ENCODE measurements around the gene ROR1. TPM values are rescaled to one million over a fixed set of nuclear protein-coding genes. Genes with fewer than 3 reads are reported as not detected.

ROR1 gene
- total RNA-seq, 1 donor from 2014 or later: 17.2 TPM

DNA sequence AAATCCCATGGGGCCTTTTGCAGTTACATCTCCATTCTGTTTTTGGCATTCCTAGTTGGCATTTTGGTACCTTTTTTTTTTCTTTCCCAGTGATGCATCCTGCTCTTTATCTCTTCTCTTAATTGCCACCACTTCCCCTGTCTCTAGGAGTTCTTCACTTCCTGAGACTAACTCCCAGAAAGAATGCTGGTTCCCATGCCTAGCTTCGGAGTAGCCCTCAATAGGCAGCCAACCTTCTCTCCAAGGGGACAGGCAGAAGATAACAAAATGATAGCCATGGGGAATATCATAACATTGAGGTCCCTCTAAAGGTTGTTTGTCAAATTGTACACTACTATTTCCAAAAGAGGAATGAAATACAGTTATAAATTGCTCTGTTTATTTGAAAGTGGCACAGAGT, 279.0 kb downstream of the ROR1 start:
- DNase-seq (ENCODE audit: low read depth): no peak

GRCh38 chr1:64055310-64055709, 281.5 kb downstream of the ROR1 start:
- no peak for DNase-seq (ENCODE audit: low read depth)

- peak; percentile 74 for DNase-seq (ENCODE audit: low read depth)
These were observed 285.7 kb downstream of the ROR1 start for GRCh38 chr1:64059556-64059955.

DNA sequence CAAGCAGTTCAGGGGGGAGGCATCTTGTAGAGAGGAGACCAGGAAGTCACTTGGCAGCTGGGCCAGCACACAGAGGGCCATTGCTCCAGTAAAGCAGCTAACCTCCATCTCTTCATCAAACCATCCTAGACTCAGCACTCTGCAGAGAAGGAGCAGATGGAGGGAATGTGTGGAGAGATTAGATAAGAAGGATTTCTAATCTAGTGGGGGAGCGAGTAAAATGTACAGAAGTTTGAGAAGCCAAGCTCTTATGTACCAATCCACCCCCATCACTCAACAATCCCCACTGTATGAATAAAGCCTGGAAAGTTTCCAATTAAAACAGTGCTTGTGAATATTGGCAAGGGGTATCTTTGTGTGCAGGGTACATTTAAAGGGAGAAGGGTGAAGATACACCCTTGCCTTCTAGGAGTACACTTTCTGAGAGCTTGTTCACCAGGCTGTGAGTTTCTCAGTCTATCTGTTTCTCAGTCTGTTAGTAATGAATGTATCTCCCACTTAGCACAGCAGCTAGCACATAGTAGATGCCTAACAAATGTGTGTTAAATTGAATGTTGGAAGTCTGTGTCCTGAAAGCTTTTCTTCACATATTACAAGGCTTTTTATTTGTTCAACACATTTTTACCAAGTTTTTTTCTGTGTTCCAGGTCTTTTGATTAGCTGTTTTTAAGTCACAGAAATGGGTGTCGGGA, 286.9 kb downstream of the ROR1 start:
- no peak for DNase-seq (ENCODE audit: low read depth)

DNA sequence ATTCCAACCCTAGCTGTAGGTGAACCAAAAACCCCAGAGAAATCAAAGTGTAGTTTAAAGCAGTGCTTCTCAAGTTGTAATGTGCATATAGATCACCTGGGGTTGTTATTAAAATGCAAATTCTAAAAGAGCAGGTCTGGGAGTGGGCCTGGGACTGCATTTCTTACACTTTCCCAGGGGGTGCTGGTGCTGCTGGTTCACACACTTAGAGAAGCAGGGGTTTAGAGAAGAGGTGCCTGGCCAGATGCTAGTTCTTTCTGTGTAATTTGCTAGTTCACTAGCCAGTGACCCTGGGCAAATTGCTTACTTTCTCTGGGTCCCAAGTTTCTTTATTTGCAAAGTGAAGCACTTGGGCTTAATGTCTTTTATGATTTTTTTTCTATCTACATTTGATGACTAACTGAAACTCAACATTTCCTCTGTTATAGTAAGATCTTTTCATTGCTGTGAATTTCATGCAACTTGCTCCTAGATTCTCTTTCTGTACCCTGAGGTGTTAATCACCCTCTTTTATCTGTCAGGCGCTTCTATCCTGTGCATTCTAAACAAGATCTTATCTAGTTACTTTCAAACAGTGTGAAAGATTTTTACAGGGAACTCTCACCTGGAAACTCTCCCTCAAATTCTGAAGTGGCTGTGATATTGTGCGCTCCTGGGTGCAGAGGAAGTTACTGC, 287.8 kb downstream of the ROR1 start:
- DNase-seq (ENCODE audit: low read depth): no peak

DNA sequence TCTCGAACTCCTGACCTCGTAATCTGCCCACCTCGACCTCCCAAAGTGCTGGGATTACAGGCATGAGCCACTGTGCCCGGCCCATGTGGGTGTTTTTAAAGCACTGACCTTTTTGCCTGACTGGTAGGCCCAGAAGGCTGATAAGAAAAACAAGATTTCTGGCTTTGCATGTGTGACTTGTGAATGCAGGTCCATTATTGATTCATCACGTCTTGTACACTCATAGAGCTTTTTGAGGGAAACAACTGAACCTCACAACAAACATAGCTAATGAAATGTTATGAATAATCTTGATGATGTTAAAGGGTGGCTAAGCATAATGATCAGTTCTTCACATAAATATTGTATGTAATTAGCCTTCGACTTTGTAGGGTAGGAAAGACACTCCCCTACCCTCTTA, 288.7 kb downstream of the ROR1 start:
- no peak for DNase-seq (ENCODE audit: low read depth)

DNA sequence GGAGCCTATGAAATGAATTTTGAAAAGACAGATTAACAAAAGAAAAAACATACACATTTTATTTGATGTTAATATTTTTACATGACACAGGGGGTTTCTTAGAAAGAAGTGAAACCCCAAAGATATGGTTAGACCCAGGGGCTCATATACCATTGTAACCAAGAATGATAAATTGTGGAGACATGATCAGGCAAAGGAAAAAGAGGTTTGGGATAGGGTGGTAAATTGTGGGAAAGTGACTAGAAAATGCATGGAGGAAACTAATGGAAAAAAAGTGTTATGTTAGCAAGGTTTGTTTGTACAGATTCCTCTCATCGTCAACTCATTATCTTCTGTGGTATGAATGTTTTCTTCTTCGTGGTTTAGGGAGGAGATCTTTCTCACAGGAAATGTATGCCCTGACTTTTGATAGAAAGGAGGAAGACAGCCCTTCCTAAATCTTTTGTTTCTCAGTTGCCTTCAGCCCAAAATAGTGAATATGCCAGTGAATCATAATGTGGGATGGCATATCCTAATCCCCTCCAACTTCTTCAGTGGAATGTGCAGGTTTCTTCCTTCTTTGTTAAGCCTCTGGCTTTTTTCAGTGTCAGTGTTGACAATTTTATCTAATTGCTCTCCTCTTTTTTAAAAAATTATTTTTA, 289.2 kb downstream of the ROR1 start:
- peak; percentile 40 for DNase-seq (ENCODE audit: low read depth)

GRCh38 chr1:64065571-64065970, 291.8 kb downstream of the ROR1 start:
- no peak for DNase-seq (ENCODE audit: low read depth)

- peak; percentile 32 for DNase-seq (ENCODE audit: low read depth)
These were observed 298.4 kb downstream of the ROR1 start for GRCh38 chr1:64072089-64072793.

DNA sequence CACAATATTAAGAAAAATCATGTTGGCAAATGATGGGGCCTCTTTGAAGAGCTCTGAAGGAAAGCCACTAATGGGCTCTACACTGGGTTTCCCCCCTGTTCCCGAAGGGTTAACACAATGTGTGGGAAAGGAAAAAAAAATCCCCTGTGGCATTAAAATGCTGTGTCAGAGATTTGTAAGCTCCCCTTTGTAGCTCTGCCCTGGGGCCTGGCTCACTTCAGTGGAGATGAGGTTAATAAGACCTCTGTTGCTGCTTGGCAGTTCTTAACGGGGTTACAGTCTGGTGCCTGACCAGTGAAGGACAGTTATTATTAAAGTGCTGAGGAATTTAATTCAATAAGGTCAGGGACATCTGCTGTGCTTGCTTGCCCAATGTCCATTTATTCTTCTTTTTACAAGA, 299.9 kb downstream of the ROR1 start:
- DNase-seq (ENCODE audit: low read depth): peak; percentile 81

- no peak for DNase-seq (ENCODE audit: low read depth)
These were observed 300.9 kb downstream of the ROR1 start for GRCh38 chr1:64074767-64075166.

DNA sequence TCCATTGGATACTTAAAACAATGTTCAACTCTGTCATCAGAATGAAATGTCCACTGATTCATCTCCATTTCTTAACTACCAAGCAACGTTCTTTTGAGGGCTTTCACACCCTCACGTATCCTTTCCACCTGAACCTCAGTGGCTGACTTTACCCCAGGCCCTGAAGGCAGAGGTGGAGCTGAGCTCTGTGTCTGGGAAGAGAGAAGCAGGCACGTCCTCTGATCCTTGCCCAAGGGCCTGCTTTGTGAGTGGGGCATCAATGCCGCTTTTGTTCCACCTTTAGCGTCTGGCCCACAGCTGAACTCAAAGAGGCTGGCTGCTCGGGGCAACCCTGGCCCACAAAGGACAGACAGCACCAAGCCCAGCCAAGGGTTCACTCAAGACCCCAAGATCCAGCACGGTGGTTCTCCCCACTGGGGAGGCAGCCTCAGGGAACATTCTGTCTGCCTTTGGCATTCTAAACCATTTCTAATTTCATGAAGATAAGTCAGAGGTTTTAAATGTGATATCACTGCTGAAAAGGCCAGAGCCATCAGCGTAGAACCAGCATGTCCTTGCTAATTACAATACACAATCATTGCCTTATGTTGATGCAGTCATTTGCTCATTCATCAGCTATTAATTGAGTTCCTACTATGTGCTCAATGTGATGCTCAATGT, 303.6 kb downstream of the ROR1 start:
- peak; percentile 35 for DNase-seq (ENCODE audit: low read depth)

GRCh38 chr1:64080941-64081562, 307.2 kb downstream of the ROR1 start:
- DNase-seq (ENCODE audit: low read depth): peak; percentile 56

GRCh38 chr1:64082459-64082858, 308.6 kb downstream of the ROR1 start:
- DNase-seq (ENCODE audit: low read depth): no peak

GRCh38 chr1:64084451-64084850, 310.6 kb downstream of the ROR1 start:
- no peak for DNase-seq (ENCODE audit: low read depth)

DNA sequence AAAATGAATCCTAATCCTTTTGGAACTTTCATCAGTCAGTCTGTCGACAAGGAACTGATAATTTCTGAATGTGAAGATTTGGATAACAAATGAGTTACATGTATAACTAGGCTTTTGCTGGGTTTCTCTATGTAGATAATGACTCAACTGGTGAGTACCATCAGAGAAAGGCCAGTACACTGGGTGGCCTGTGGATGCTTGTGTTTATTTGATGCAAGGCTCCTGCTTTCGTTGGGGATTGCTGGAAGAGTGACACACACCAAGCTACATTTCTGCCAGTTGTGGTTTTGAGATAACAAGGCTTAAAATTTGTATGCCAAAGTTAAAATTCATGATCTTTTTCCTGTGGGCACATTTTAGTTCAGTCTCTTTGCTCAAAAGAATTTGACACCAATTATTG, 314.0 kb downstream of the ROR1 start:
- no peak for DNase-seq (ENCODE audit: low read depth)

DNA sequence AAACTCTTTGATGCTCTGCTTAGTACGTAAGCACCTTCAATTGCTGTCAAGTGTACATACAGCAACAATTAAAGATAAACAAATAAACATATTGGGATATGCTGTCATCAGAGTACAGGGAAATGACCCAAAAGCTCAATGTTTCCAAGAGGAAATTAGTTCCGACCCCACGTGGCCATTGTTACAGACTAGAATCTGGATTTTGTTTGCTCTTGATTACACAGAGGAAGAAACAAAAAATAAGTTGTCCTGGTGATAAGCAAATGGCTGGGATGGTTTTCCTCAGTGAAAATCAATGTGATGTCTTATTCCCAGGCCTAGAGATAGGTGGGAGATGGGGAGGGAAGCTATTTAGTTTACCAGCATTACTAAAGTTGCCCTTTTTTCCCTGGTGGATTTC, 316.6 kb downstream of the ROR1 start:
- DNase-seq (ENCODE audit: low read depth): no peak

- no peak for DNase-seq (ENCODE audit: low read depth)
These were observed 319.1 kb downstream of the ROR1 start for GRCh38 chr1:64092851-64093371.

GRCh38 chr1:64093941-64094340, 320.1 kb downstream of the ROR1 start:
- peak; percentile 18 for DNase-seq (ENCODE audit: low read depth)

GRCh38 chr1:64095832-64096231, 322.0 kb downstream of the ROR1 start:
- DNase-seq (ENCODE audit: low read depth): no peak

GRCh38 chr1:64097859-64098258, 324.0 kb downstream of the ROR1 start:
- DNase-seq (ENCODE audit: low read depth): no peak
